ENCODE measurements around the gene SPI1. TPM values are rescaled to one million over a fixed set of nuclear protein-coding genes. Genes with fewer than 3 reads are reported as not detected.

The SPI1 gene
- total and polyA plus RNA-seq, 2 donors (not counting 3 experiments of a cell fraction or from before 2014, with no cell fraction given): not detected

DNA sequence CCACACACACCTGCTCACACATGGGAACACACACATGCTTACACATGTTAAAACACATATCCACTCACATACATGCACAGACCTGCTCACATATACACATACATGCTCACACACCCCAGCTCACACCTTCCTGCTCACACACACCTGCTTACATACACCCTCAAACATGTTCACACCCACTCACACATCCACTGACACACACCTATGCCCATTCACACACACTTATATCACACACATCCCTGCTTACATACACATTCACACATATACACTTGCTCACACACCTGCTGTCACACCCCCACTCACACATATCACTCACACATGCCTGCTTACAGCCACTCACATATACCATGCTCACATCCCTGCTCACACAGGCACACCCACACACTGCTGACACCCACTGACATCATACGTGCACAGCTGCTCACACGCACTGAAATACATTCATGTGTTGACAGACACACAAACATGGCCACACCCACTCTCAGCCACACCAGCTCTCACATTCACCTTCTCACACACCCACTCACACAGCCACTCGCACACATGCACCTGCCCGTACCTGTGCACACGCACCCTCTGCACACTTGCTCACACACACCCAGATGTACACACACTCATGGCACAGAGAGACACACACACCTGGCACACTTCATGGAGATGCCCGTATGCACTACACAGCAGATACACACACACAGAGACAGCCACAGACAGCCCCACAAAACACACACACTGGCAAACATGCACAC is 20.2 kb downstream of the SPI1 start:
- H3K27ac ChIP-seq (ENCODE audit: insufficient read depth, low read depth, low read length): no peak overlapping the region
- no peaks in the 10 kb centered on the region for H3K9me3 ChIP-seq (replicated peaks; ENCODE audit: control insufficient read depth, insufficient read depth, low read length)
- H3K4me2 ChIP-seq (ENCODE audit: insufficient read depth, low read length): no peak overlapping the region
- H3K36me3 ChIP-seq (ENCODE audit: control insufficient read depth in 2 of 2, extremely low read depth in 1 of 2, insufficient read depth in 2 of 2, low read length in 2 of 2): no peaks in the 10 kb centered on the region
- TF ChIP-seq MYC (IDR thresholded peaks at IDR 0.05; ENCODE audit: low read depth, low read length) (no peak), JUN (IDR thresholded peaks at IDR 0.05; ENCODE audit: borderline replicate concordance, insufficient read depth, insufficient read length, low read depth) (no peak)
- dilution Hi-C loops (cut with MboI; ENCODE audit: extremely low pct_ligation_motif_present, low sequenced_read_pairs) (no loop called here), intact Hi-C loops (cut with micrococcal nuclease) (no loop called here)
- no peaks in the 10 kb centered on the region for H3K4me1 ChIP-seq (ENCODE audit: control insufficient read depth, extremely low read depth, insufficient read depth, low read length)
- no peak for FAIRE-seq
- POLR2A ChIA-PET: no interaction called here
- no peak overlapping the region for H3K4me3 ChIP-seq (replicated peaks in 1 of 3; ENCODE audit: insufficient read depth in 1 of 3, low read depth in 1 of 3, low read length in 3 of 3)
- H3K79me2 ChIP-seq (ENCODE audit: control insufficient read depth, insufficient read depth, low read length): no peaks in the 10 kb centered on the region
- BruUV-seq (replicated peaks): no TSS peak
- H3K27me3 ChIP-seq (ENCODE audit: control insufficient read depth in 2 of 2, insufficient read depth in 2 of 2, low read length in 2 of 2): no peaks in the 10 kb centered on the region
- H3K9me1 ChIP-seq (replicated peaks; ENCODE audit: control insufficient read depth, extremely low read depth, insufficient read depth, low read length): no peaks in the 10 kb centered on the region
- H3K9ac ChIP-seq (replicated peaks; ENCODE audit: extremely low read depth, insufficient read depth, low read length): no peak overlapping the region
- CTCF ChIA-PET: no interaction called here
- no peak for DNase-seq (ENCODE audit: low read depth, low spot score)
- H4K20me1 ChIP-seq (replicated peaks; ENCODE audit: control insufficient read depth, extremely low read depth, insufficient read depth, low read length): no peaks in the 10 kb centered on the region
- H2AFZ ChIP-seq (ENCODE audit: low read depth, low read length): no peak overlapping the region

DNA sequence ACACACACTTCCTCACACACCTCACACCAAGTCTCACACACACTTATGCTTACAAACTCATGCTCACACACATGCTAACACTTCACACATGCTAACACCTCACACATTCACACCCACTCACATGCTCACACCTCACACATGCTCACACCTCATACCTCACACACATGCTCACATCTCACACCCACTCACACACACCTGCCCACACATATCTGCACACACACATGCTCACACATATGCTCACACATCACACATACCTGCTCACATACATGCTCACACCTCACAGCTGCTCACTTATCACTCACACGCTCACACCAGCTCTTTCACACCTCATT is 21.4 kb downstream of the SPI1 start:
- Histone ChIP-seq H3K4me3 (replicated peaks in 1 of 3; ENCODE audit: insufficient read depth in 1 of 3, low read depth in 1 of 3, low read length in 3 of 3) (no peak overlapping the region), H3K4me1 (ENCODE audit: control insufficient read depth, extremely low read depth, insufficient read depth, low read length) (no peaks in the 10 kb centered on the region), H3K27me3 (ENCODE audit: control insufficient read depth in 2 of 2, insufficient read depth in 2 of 2, low read length in 2 of 2) (no peaks in the 10 kb centered on the region), H2AFZ (ENCODE audit: low read depth, low read length) (no peak overlapping the region), H3K79me2 (ENCODE audit: control insufficient read depth, insufficient read depth, low read length) (no peaks in the 10 kb centered on the region), H3K9me1 (replicated peaks; ENCODE audit: control insufficient read depth, extremely low read depth, insufficient read depth, low read length) (no peaks in the 10 kb centered on the region), H3K4me2 (ENCODE audit: insufficient read depth, low read length) (no peak overlapping the region), H3K9ac (replicated peaks; ENCODE audit: extremely low read depth, insufficient read depth, low read length) (no peak overlapping the region), H3K9me3 (replicated peaks; ENCODE audit: control insufficient read depth, insufficient read depth, low read length) (no peaks in the 10 kb centered on the region), H3K36me3 (ENCODE audit: control insufficient read depth in 2 of 2, extremely low read depth in 1 of 2, insufficient read depth in 2 of 2, low read length in 2 of 2) (no peaks in the 10 kb centered on the region), H4K20me1 (replicated peaks; ENCODE audit: control insufficient read depth, extremely low read depth, insufficient read depth, low read length) (no peaks in the 10 kb centered on the region), H3K27ac (ENCODE audit: insufficient read depth, low read depth, low read length) (no peak overlapping the region)
- BruUV-seq (replicated peaks): no TSS peak
- TF ChIP-seq, protein P1, sequence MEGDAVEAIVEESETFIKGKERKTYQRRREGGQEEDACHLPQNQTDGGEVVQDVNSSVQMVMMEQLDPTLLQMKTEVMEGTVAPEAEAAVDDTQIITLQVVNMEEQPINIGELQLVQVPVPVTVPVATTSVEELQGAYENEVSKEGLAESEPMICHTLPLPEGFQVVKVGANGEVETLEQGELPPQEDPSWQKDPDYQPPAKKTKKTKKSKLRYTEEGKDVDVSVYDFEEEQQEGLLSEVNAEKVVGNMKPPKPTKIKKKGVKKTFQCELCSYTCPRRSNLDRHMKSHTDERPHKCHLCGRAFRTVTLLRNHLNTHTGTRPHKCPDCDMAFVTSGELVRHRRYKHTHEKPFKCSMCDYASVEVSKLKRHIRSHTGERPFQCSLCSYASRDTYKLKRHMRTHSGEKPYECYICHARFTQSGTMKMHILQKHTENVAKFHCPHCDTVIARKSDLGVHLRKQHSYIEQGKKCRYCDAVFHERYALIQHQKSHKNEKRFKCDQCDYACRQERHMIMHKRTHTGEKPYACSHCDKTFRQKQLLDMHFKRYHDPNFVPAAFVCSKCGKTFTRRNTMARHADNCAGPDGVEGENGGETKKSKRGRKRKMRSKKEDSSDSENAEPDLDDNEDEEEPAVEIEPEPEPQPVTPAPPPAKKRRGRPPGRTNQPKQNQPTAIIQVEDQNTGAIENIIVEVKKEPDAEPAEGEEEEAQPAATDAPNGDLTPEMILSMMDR (IDR thresholded peaks at IDR 0.05; ENCODE audit: extremely low read depth in 1 of 2, insufficient read depth in 1 of 2, low read depth in 1 of 2, low read length in 2 of 2): no peak
- TF ChIP-seq EZH2 (IDR thresholded peaks at IDR 0.05; ENCODE audit: borderline replicate concordance, low read depth, low read length, severe bottlenecking): no peak
- no peak for TF ChIP-seq POLR2AphosphoS5 (IDR thresholded peaks at IDR 0.05; ENCODE audit: insufficient read depth, low read depth, low read length)
- TF ChIP-seq FOS (IDR thresholded peaks at IDR 0.05; ENCODE audit: borderline replicate concordance, insufficient read depth, low read length): no peak
- TF ChIP-seq JUN (IDR thresholded peaks at IDR 0.05; ENCODE audit: borderline replicate concordance, insufficient read depth, insufficient read length, low read depth): no peak
- no peak for TF ChIP-seq MYC (IDR thresholded peaks at IDR 0.05; ENCODE audit: low read depth, low read length)
- TF ChIP-seq POLR2A (IDR thresholded peaks at IDR 0.05; ENCODE audit: low read depth, low read length): no peak
- TF ChIP-seq, protein P2, sequence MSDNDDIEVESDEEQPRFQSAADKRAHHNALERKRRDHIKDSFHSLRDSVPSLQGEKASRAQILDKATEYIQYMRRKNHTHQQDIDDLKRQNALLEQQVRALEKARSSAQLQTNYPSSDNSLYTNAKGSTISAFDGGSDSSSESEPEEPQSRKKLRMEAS (IDR thresholded peaks at IDR 0.05; ENCODE audit: insufficient read depth, insufficient read length): no peak
- TF ChIP-seq GATA2 (IDR thresholded peaks at IDR 0.05; ENCODE audit: insufficient read depth, insufficient read length, low read depth, low read length): no peak
- intact Hi-C loops (cut with micrococcal nuclease): no loop called here
- dilution Hi-C loops (cut with MboI; ENCODE audit: extremely low pct_ligation_motif_present, low sequenced_read_pairs): no loop called here
- FAIRE-seq (no peak), DNase-seq (ENCODE audit: low read depth, low spot score) (no peak)
- CTCF ChIA-PET: no interaction called here
- POLR2A ChIA-PET: no interaction called here
